NOMO-1 treated with dmso at 0.1 percent for 144 hours (cell line): Measurements from ENCODE around the gene IL16.
"Not testable (repeated sequence)": the region's sequence is repeated elsewhere in the genome, so short reads cannot be mapped to it uniquely, and the experiment has no call there.

ENCODE experiments used
- DNase-seq: peaks from one replicate; lab custom pipeline; 2025; ENCODE audit not compliant: unreplicated experiment; lab: John Stamatoyannopoulos, UW

IL16 gene

GRCh38 chr15:81331600-81331999 lies 134.9 kb downstream of the IL16 start:
- no peak for DNase-seq

GRCh38 chr15:81332326-81332725 lies 135.6 kb downstream of the IL16 start:
- DNase-seq, result no peak

- DNase-seq, result no peak
Observed at GRCh38 chr15:81333363-81333762, 136.7 kb downstream of the IL16 start.

GRCh38 chr15:81334768-81335435 lies 138.2 kb downstream of the IL16 start:
- DNase-seq, result no peak

- DNase-seq, result no peak
Observed at GRCh38 chr15:81335631-81336030, 139.0 kb downstream of the IL16 start.

GRCh38 chr15:81336568-81336967 lies 139.9 kb downstream of the IL16 start:
- no peak for DNase-seq

- DNase-seq, result no peak
Observed at GRCh38 chr15:81337241-81337640, 140.6 kb downstream of the IL16 start.

- DNase-seq, result no peak
Observed at GRCh38 chr15:81337713-81338157, 141.1 kb downstream of the IL16 start.

GRCh38 chr15:81338170-81339007 lies 141.7 kb downstream of the IL16 start:
- DNase-seq, result peak; percentile 46

- DNase-seq, result no peak
Observed at GRCh38 chr15:81339321-81339720, 142.6 kb downstream of the IL16 start.

GRCh38 chr15:81339851-81340250 lies 143.2 kb downstream of the IL16 start:
- DNase-seq, result no peak

- no peak for DNase-seq
Observed at GRCh38 chr15:81341351-81341750, 144.7 kb downstream of the IL16 start.

- no peak for DNase-seq
Observed at GRCh38 chr15:81343371-81343770, 146.7 kb downstream of the IL16 start.

GRCh38 chr15:81346611-81347010 lies 149.9 kb downstream of the IL16 start:
- no peak for DNase-seq

- DNase-seq, result no peak
Observed at GRCh38 chr15:81347910-81348309, 151.2 kb downstream of the IL16 start.

- not testable (repeated sequence) for DNase-seq
Observed at GRCh38 chr15:81348691-81349090, 152.0 kb downstream of the IL16 start.

GRCh38 chr15:81349271-81349670 lies 152.6 kb downstream of the IL16 start:
- no peak for DNase-seq

GRCh38 chr15:81351651-81352050 lies 155.0 kb downstream of the IL16 start:
- no peak for DNase-seq

- DNase-seq, result no peak
Observed at GRCh38 chr15:81356252-81356651, 159.6 kb downstream of the IL16 start.

GRCh38 chr15:81357180-81357686 lies 160.6 kb downstream of the IL16 start:
- DNase-seq, result no peak

GRCh38 chr15:81358248-81358647 lies 161.6 kb downstream of the IL16 start:
- DNase-seq, result no peak

GRCh38 chr15:81360491-81360890 lies 163.8 kb downstream of the IL16 start:
- no peak for DNase-seq
